Measurements from ENCODE around the gene MSI2. TPM values are rescaled to one million over a fixed set of nuclear protein-coding genes. Genes with fewer than 3 reads are reported as not detected.

The MSI2 gene
- total RNA-seq, 1 experiment from 2014 or later, result 174 TPM

- H3K4me3 Mint-ChIP-seq (ENCODE audit: unreplicated experiment), result no peak overlapping the region
- H3K27me3 Mint-ChIP-seq (ENCODE audit: insufficient read depth, unreplicated experiment), result no peaks in the 10 kb centered on the region
- no peaks in the 10 kb centered on the region for H3K36me3 Mint-ChIP-seq (ENCODE audit: insufficient read depth, unreplicated experiment)
- no peaks in the 10 kb centered on the region for H3K36me3 ChIP-seq (ENCODE audit: control insufficient read depth, insufficient read depth, low read length)
- intact Hi-C loops (cut with micrococcal nuclease; ENCODE audit: unreplicated experiment), result no loop called here
- no peak for DNase-seq
- no peak for TF ChIP-seq CTCF (IDR thresholded peaks at IDR 0.05; ENCODE audit: insufficient read depth in 1 of 2, low read depth in 1 of 2, low read length in 1 of 2, severe bottlenecking in 1 of 2, unreplicated experiment in 1 of 2)
- peaks cover 11% of the 10 kb centered on the region for H3K4me1 Mint-ChIP-seq (ENCODE audit: low read depth, unreplicated experiment)
- no peak overlapping the region for H3K4me3 ChIP-seq (ENCODE audit: low read depth, low read length)
- POLR2A ChIA-PET, result no interaction called here
- no peaks in the 10 kb centered on the region for H3K4me1 ChIP-seq
- no TSS peak for BruUV-seq (replicated peaks)
- no peak overlapping the region for H3K27ac Mint-ChIP-seq (ENCODE audit: unreplicated experiment)
- H3K9me3 Mint-ChIP-seq (ENCODE audit: unreplicated experiment), result peaks cover 22% of the 10 kb centered on the region
- CTCF ChIA-PET, result no interaction called here
- peaks cover 12% of the 10 kb centered on the region for H3K9me3 ChIP-seq
- H3K27me3 ChIP-seq (replicated peaks; ENCODE audit: control insufficient read depth, insufficient read depth, low read length), result no peaks in the 10 kb centered on the region
These were observed 9.1 kb upstream of the MSI2 start for GRCh38 chr17:57247261-57247660.

- Mint-ChIP-seq H3K27me3 (ENCODE audit: insufficient read depth, unreplicated experiment) (no peaks in the 10 kb centered on the region), H3K36me3 (ENCODE audit: insufficient read depth, unreplicated experiment) (no peaks in the 10 kb centered on the region), H3K4me3 (ENCODE audit: unreplicated experiment) (no peak overlapping the region), H3K27ac (ENCODE audit: unreplicated experiment) (no peak overlapping the region), H3K9me3 (ENCODE audit: unreplicated experiment) (peaks cover 22% of the 10 kb centered on the region), H3K4me1 (ENCODE audit: low read depth, unreplicated experiment) (peaks cover 8% of the 10 kb centered on the region)
- CTCF ChIA-PET, result no interaction called here
- intact Hi-C loops (cut with micrococcal nuclease; ENCODE audit: unreplicated experiment), result no loop called here
- POLR2A ChIA-PET, result no interaction called here
- no peak for DNase-seq
- peaks cover 12% of the 10 kb centered on the region for H3K9me3 ChIP-seq
- BruUV-seq (replicated peaks), result no TSS peak
- no peaks in the 10 kb centered on the region for H3K4me1 ChIP-seq
- no peaks in the 10 kb centered on the region for H3K36me3 ChIP-seq (ENCODE audit: control insufficient read depth, insufficient read depth, low read length)
- H3K4me3 ChIP-seq (ENCODE audit: low read depth, low read length), result no peak overlapping the region
- no peaks in the 10 kb centered on the region for H3K27me3 ChIP-seq (replicated peaks; ENCODE audit: control insufficient read depth, insufficient read depth, low read length)
- TF ChIP-seq CTCF (IDR thresholded peaks at IDR 0.05; ENCODE audit: insufficient read depth in 1 of 2, low read depth in 1 of 2, low read length in 1 of 2, severe bottlenecking in 1 of 2, unreplicated experiment in 1 of 2), result no peak
These were observed 8.4 kb upstream of the MSI2 start for GRCh38 chr17:57247913-57248312.

GRCh38 chr17:57249520-57249919, 6.8 kb upstream of the MSI2 start:
- H3K27me3 ChIP-seq (replicated peaks; ENCODE audit: control insufficient read depth, insufficient read depth, low read length), result no peaks in the 10 kb centered on the region
- H3K36me3 ChIP-seq (ENCODE audit: control insufficient read depth, insufficient read depth, low read length), result no peaks in the 10 kb centered on the region
- peaks cover 22% of the 10 kb centered on the region for H3K9me3 Mint-ChIP-seq (ENCODE audit: unreplicated experiment)
- no peak for TF ChIP-seq CTCF (IDR thresholded peaks at IDR 0.05; ENCODE audit: insufficient read depth in 1 of 2, low read depth in 1 of 2, low read length in 1 of 2, severe bottlenecking in 1 of 2, unreplicated experiment in 1 of 2)
- BruUV-seq (replicated peaks), result no TSS peak
- no peak overlapping the region for H3K27ac Mint-ChIP-seq (ENCODE audit: unreplicated experiment)
- H3K4me3 ChIP-seq (ENCODE audit: low read depth, low read length), result no peak overlapping the region
- intact Hi-C loops (cut with micrococcal nuclease; ENCODE audit: unreplicated experiment), result no loop called here
- no peak for DNase-seq
- ChIA-PET CTCF (no interaction called here), POLR2A (interaction anchor here (0.5 to 0.7 kb wide), 2 partner anchors 111 to 268 kb away, joined by 3 to 6 read pairs; no protein-coding TSS in a partner anchor)
- peaks cover 7% of the 10 kb centered on the region for H3K4me1 Mint-ChIP-seq (ENCODE audit: low read depth, unreplicated experiment)
- H3K36me3 Mint-ChIP-seq (ENCODE audit: insufficient read depth, unreplicated experiment), result no peaks in the 10 kb centered on the region
- peaks cover 12% of the 10 kb centered on the region for H3K9me3 ChIP-seq
- no peaks in the 10 kb centered on the region for H3K27me3 Mint-ChIP-seq (ENCODE audit: insufficient read depth, unreplicated experiment)
- H3K4me1 ChIP-seq, result 0 out of 2 replicates have a peak, but pooled peaks cover 4% of the 10 kb centered on the region
- H3K4me3 Mint-ChIP-seq (ENCODE audit: unreplicated experiment), result no peak overlapping the region
